ENCODE results near the gene CCL25.

Gene CCL25

GRCh38 chr19:8034178-8034525 lies 18.4 kb upstream of the CCL25 start:
- no peak for TF ChIP-seq CTCF (conservative IDR thresholded peaks at IDR 0.05; ENCODE audit: low read length)
- no peak overlapping the region for H3K4me3 ChIP-seq (ENCODE audit: low read length)
- no peak for DNase-seq (ENCODE audit: low read depth)

- TF ChIP-seq CTCF (conservative IDR thresholded peaks at IDR 0.05; ENCODE audit: low read length): no peak
- DNase-seq (ENCODE audit: low read depth): no peak
- no peak overlapping the region for H3K4me3 ChIP-seq (ENCODE audit: low read length)
These were observed 16.0 kb upstream of the CCL25 start for GRCh38 chr19:8036434-8037099.

GRCh38 chr19:8038815-8039214 lies 13.7 kb upstream of the CCL25 start:
- no peak overlapping the region for H3K4me3 ChIP-seq (ENCODE audit: low read length)
- no peak for TF ChIP-seq CTCF (conservative IDR thresholded peaks at IDR 0.05; ENCODE audit: low read length)
- no peak for DNase-seq (ENCODE audit: low read depth)

GRCh38 chr19:8039231-8039630 lies 13.3 kb upstream of the CCL25 start:
- no peak for TF ChIP-seq CTCF (conservative IDR thresholded peaks at IDR 0.05; ENCODE audit: low read length)
- DNase-seq (ENCODE audit: low read depth): no peak
- no peak overlapping the region for H3K4me3 ChIP-seq (ENCODE audit: low read length)

- no peak for TF ChIP-seq CTCF (conservative IDR thresholded peaks at IDR 0.05; ENCODE audit: low read length)
- DNase-seq (ENCODE audit: low read depth): no peak
- H3K4me3 ChIP-seq (ENCODE audit: low read length): no peak overlapping the region
These were observed 11.0 kb upstream of the CCL25 start for GRCh38 chr19:8041531-8041931.

- H3K4me3 ChIP-seq (ENCODE audit: low read length): no peak overlapping the region
- TF ChIP-seq CTCF (conservative IDR thresholded peaks at IDR 0.05; ENCODE audit: low read length): no peak
- no peak for DNase-seq (ENCODE audit: low read depth)
These were observed 9.7 kb upstream of the CCL25 start for GRCh38 chr19:8042900-8043299.

GRCh38 chr19:8044018-8044417 lies 8.5 kb upstream of the CCL25 start:
- TF ChIP-seq CTCF (conservative IDR thresholded peaks at IDR 0.05; ENCODE audit: low read length): no peak
- no peak for DNase-seq (ENCODE audit: low read depth)
- no peak overlapping the region for H3K4me3 ChIP-seq (ENCODE audit: low read length)
